ENCODE results near the gene ABI1.
"Not testable (repeated sequence)": the region's sequence is repeated elsewhere in the genome, so short reads cannot be mapped to it uniquely, and the experiment has no call there.

Gene ABI1

GRCh38 chr10:26806557-26806956, 54.2 kb downstream of the ABI1 start:
- DNase-seq (ENCODE audit: insufficient read length, low spot score) (no peak), FAIRE-seq (no peak)

GRCh38 chr10:26805567-26806245, 55.1 kb downstream of the ABI1 start:
- DNase-seq (ENCODE audit: insufficient read length, low spot score) = no peak
- no peak for FAIRE-seq

- FAIRE-seq (no peak), DNase-seq (ENCODE audit: insufficient read length, low spot score) (no peak)
Observed at GRCh38 chr10:26804418-26805393, 56.1 kb downstream of the ABI1 start.

- FAIRE-seq = no peak
- DNase-seq (ENCODE audit: insufficient read length, low spot score) = no peak
Observed at GRCh38 chr10:26803849-26804248, 56.9 kb downstream of the ABI1 start.

GRCh38 chr10:26802527-26802926, 58.2 kb downstream of the ABI1 start:
- FAIRE-seq = no peak
- DNase-seq (ENCODE audit: insufficient read length, low spot score) = no peak

- no peak for FAIRE-seq
- no peak for DNase-seq (ENCODE audit: insufficient read length, low spot score)
Observed at GRCh38 chr10:26801831-26802230, 58.9 kb downstream of the ABI1 start.

- FAIRE-seq = no peak
- no peak for DNase-seq (ENCODE audit: insufficient read length, low spot score)
Observed at GRCh38 chr10:26801274-26801673, 59.5 kb downstream of the ABI1 start.

- no peak for DNase-seq (ENCODE audit: insufficient read length, low spot score)
- no peak for FAIRE-seq
Observed at GRCh38 chr10:26800468-26800867, 60.3 kb downstream of the ABI1 start.

- no peak for FAIRE-seq
- DNase-seq (ENCODE audit: insufficient read length, low spot score) = no peak
Observed at GRCh38 chr10:26799342-26799741, 61.4 kb downstream of the ABI1 start.

GRCh38 chr10:26798298-26798697, 62.5 kb downstream of the ABI1 start:
- no peak for FAIRE-seq

GRCh38 chr10:26797340-26797739, 63.4 kb downstream of the ABI1 start:
- no peak for DNase-seq (ENCODE audit: insufficient read length, low spot score)
- no peak for FAIRE-seq

More at GRCh38 chr10:26798298-26798697, 62.5 kb downstream of the ABI1 start:
- DNase-seq (ENCODE audit: insufficient read length, low spot score) = no peak

GRCh38 chr10:26792758-26793495, 67.8 kb downstream of the ABI1 start:
- no peak for FAIRE-seq
- no peak for DNase-seq (ENCODE audit: insufficient read length, low spot score)

GRCh38 chr10:26790221-26790995, 70.3 kb downstream of the ABI1 start:
- DNase-seq (ENCODE audit: insufficient read length, low spot score) (no peak), FAIRE-seq (no peak)

GRCh38 chr10:26789779-26790178, 71.0 kb downstream of the ABI1 start:
- not testable (repeated sequence) for FAIRE-seq; DNase-seq (ENCODE audit: insufficient read length, low spot score)

- FAIRE-seq (no peak), DNase-seq (ENCODE audit: insufficient read length, low spot score) (no peak)
Observed at GRCh38 chr10:26787362-26787761, 73.4 kb downstream of the ABI1 start.

GRCh38 chr10:26781797-26782196, 79.0 kb downstream of the ABI1 start:
- no peak for FAIRE-seq
- DNase-seq (ENCODE audit: insufficient read length, low spot score) = no peak

GRCh38 chr10:26780793-26781601, 79.8 kb downstream of the ABI1 start:
- FAIRE-seq (no peak), DNase-seq (ENCODE audit: insufficient read length, low spot score) (peak; percentile 44)

GRCh38 chr10:26780106-26780792, 80.5 kb downstream of the ABI1 start:
- DNase-seq (ENCODE audit: insufficient read length, low spot score) (no peak), FAIRE-seq (no peak)
